ENCODE data around the gene DSC2. TPM values are rescaled to one million over a fixed set of nuclear protein-coding genes. Genes with fewer than 3 reads are reported as not detected.

DSC2 gene
- total RNA-seq, 1 experiment from 2014 or later: 2.7 TPM

GRCh38 chr18:31050635-31051034 lies 51.6 kb downstream of the DSC2 start:
- H3K27me3 ChIP-seq (ENCODE audit: control insufficient read depth, insufficient read depth, low read length): no peaks in the 10 kb centered on the region
- no TSS peak for BruUV-seq (replicated peaks)
- ChIA-PET CTCF (no interaction called here), POLR2A (no interaction called here)
- no peak for ATAC-seq
- intact Hi-C loops (cut with micrococcal nuclease; ENCODE audit: unreplicated experiment): no loop called here
- no peak overlapping the region for H3K27ac ChIP-seq (ENCODE audit: low read length)
- H3K4me3 ChIP-seq (ENCODE audit: low read depth in 2 of 2, low read length in 2 of 2): no peak overlapping the region
- H3K4me1 ChIP-seq (ENCODE audit: control insufficient read depth, insufficient read depth, low read length): no peaks in the 10 kb centered on the region
- TF ChIP-seq CTCF (IDR thresholded peaks at IDR 0.05): no peak
- TF ChIP-seq REST (IDR thresholded peaks at IDR 0.05; ENCODE audit: insufficient read depth in 1 of 2, low read depth in 2 of 2, low read length in 1 of 2): no peak
- TF ChIP-seq POLR2AphosphoS5 (IDR thresholded peaks at IDR 0.05; ENCODE audit: low read depth, low read length): no peak
- TF ChIP-seq TCF7L2 (IDR thresholded peaks at IDR 0.05; ENCODE audit: low read depth, low read length): no peak
- TF ChIP-seq SIN3A (IDR thresholded peaks at IDR 0.05; ENCODE audit: borderline replicate concordance, insufficient read depth, low read depth, low read length): no peak
- DNase-seq (ENCODE audit: low read depth, low spot score): no peak
- no peaks in the 10 kb centered on the region for H3K36me3 ChIP-seq (ENCODE audit: control insufficient read depth, insufficient read depth, low read length)
- no peaks in the 10 kb centered on the region for H3K9me3 ChIP-seq (ENCODE audit: control insufficient read depth, insufficient read depth, low read depth, low read length)
- in situ Hi-C loops (cut with HindIII; ENCODE audit: low pct_unique_long_range_greater_than_20kb, low sequenced_read_pairs): no loop called here

- no peak overlapping the region for H3K4me3 ChIP-seq (ENCODE audit: low read depth in 2 of 2, low read length in 2 of 2)
- no TSS peak for BruUV-seq (replicated peaks)
- ChIA-PET CTCF (no interaction called here), POLR2A (no interaction called here)
- TF ChIP-seq POLR2AphosphoS5 (IDR thresholded peaks at IDR 0.05; ENCODE audit: low read depth, low read length): no peak
- no peak for TF ChIP-seq CTCF (IDR thresholded peaks at IDR 0.05)
- TF ChIP-seq SIN3A (IDR thresholded peaks at IDR 0.05; ENCODE audit: borderline replicate concordance, insufficient read depth, low read depth, low read length): no peak
- no peak for TF ChIP-seq TCF7L2 (IDR thresholded peaks at IDR 0.05; ENCODE audit: low read depth, low read length)
- no peak for TF ChIP-seq REST (IDR thresholded peaks at IDR 0.05; ENCODE audit: insufficient read depth in 1 of 2, low read depth in 2 of 2, low read length in 1 of 2)
- H3K9me3 ChIP-seq (ENCODE audit: control insufficient read depth, insufficient read depth, low read depth, low read length): no peaks in the 10 kb centered on the region
- H3K27me3 ChIP-seq (ENCODE audit: control insufficient read depth, insufficient read depth, low read length): no peaks in the 10 kb centered on the region
- H3K4me1 ChIP-seq (ENCODE audit: control insufficient read depth, insufficient read depth, low read length): no peaks in the 10 kb centered on the region
- intact Hi-C loops (cut with micrococcal nuclease; ENCODE audit: unreplicated experiment): no loop called here
- H3K27ac ChIP-seq (ENCODE audit: low read length): no peak overlapping the region
- ATAC-seq (no peak), DNase-seq (ENCODE audit: low read depth, low spot score) (no peak)
- H3K36me3 ChIP-seq (ENCODE audit: control insufficient read depth, insufficient read depth, low read length): no peaks in the 10 kb centered on the region
- in situ Hi-C loops (cut with HindIII; ENCODE audit: low pct_unique_long_range_greater_than_20kb, low sequenced_read_pairs): no loop called here
These were observed 53.0 kb downstream of the DSC2 start for GRCh38 chr18:31049189-31049588.
